Measurements from ENCODE around the gene TXNRD2.
"Not testable (repeated sequence)": the region's sequence is repeated elsewhere in the genome, so short reads cannot be mapped to it uniquely, and the experiment has no call there.

The TXNRD2 gene

DNA sequence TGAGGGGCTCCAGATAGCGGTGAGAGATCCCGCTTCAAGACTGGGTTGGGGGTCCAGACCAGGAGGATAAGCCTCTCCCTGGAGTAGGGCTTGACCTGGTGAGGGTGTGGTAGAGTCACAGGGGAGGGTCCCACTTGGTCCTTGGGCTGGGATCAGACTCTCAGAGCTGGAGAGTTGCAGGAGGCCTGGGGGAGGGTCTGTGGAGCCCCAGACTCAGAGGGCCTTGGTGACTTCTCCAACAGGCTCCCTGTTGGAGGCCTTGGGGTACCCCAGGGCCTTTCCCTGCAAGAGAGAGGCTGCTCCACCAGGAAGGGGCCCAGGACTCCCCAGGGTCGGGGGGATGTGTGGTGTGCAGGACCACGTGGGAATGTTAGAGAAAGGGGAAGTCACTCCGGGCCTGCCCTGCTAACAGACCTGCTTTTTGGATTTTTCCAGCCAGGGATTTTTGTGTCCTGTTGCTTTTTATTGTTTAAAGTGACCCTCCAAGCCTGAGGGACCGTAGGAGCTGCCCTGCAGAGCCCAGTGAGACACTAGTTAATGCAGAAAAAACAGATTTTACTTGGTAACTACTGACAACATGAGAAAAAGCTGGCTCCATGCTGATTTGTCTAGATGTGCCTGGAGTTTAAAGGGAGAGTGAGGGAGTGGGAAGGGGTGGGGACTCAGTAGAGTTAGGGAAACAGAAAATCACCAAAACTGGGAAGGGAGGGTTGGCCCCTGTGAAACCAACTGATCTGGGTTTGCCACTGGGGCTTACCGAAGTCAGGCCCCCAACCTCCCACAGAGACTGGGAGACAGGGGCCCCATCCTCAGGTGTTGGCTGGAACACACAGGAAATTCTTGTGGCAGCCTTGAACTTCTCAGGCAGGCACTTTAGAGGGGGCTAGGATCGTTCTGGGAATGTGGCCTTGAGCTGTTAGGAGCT, 801 bp upstream of the TXNRD2 start:
- peak overlapping the region; percentile 84 for H3K4me3 ChIP-seq (ENCODE audit: control insufficient read depth, low read depth, low read length)
- no peak for TF ChIP-seq CTCF (conservative IDR thresholded peaks at IDR 0.05; ENCODE audit: control insufficient read depth, insufficient read depth, low read depth, low read length)
- peak; percentile 58 for DNase-seq (ENCODE audit: low read depth)

GRCh38 chr22:19940536-19941364, 868 bp downstream of the TXNRD2 start:
- DNase-seq (ENCODE audit: low read depth) = no peak
- TF ChIP-seq CTCF (conservative IDR thresholded peaks at IDR 0.05; ENCODE audit: control insufficient read depth, insufficient read depth, low read depth, low read length) = no peak
- H3K4me3 ChIP-seq (ENCODE audit: control insufficient read depth, low read depth, low read length) = peak overlapping the region; percentile 84

DNA sequence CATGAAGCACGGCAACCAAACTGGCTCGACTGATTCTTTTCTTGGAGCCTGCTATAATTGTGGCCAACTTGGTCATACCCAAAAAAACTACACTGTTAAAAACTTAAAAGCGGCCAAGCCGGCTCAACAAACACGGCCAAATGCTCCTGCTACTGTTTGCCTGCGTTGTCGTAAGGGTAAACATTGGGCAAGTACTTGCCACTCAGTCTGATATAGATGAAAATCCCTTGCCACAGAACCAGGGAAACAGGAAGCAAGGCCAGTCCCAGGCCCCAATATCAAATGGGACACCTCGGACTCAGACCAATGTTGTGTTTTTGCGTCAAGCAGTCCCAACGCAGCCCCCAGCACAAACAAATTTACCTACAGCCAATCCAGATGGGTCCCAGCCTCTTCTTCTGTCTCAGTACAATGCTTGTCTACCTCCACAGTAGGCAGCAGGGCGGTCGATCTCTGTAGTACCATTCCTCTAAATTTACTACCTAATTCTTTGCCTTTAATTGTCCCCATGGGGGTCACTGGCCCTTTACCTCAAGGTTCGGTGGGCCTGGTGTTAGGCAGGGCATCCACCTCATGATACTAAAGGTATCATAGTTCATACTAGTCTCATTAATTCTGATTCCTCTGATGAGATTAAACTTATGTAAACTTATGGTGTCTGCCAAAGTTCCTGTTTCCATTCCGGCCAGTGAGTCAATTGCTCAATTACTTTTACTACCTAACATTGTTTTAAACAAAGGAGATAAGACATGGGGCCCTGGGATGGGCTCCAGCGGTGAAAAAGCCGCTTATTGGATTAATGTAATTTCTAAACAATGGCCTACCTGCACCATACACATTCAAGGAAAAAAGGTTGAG, 3.8 kb downstream of the TXNRD2 start:
- TF ChIP-seq CTCF (conservative IDR thresholded peaks at IDR 0.05; ENCODE audit: control insufficient read depth, insufficient read depth, low read depth, low read length) = no peak
- no peak for DNase-seq (ENCODE audit: low read depth)
- H3K4me3 ChIP-seq (ENCODE audit: control insufficient read depth, low read depth, low read length) = no peak overlapping the region

DNA sequence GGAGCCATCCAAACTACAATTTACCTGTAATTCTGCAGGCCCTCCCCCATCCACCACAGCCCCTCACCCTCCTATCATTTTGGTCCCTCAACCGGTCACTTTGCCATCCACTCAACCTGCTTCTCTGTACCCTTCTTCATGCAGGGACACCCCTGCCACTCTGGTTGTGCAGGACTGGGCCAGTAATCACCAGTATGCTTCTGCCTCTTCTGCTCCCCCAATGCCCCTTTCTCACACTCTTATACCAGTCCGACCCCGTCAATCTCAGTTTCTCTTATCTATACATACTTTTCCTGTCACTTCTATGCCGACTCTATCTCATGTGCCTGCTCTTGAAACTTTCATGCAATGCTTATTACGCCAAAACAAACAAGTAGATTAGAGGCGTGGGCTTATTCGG, 5.1 kb downstream of the TXNRD2 start:
- no peak for DNase-seq (ENCODE audit: low read depth)
- no peak overlapping the region for H3K4me3 ChIP-seq (ENCODE audit: control insufficient read depth, low read depth, low read length)
- no peak for TF ChIP-seq CTCF (conservative IDR thresholded peaks at IDR 0.05; ENCODE audit: control insufficient read depth, insufficient read depth, low read depth, low read length)

DNA sequence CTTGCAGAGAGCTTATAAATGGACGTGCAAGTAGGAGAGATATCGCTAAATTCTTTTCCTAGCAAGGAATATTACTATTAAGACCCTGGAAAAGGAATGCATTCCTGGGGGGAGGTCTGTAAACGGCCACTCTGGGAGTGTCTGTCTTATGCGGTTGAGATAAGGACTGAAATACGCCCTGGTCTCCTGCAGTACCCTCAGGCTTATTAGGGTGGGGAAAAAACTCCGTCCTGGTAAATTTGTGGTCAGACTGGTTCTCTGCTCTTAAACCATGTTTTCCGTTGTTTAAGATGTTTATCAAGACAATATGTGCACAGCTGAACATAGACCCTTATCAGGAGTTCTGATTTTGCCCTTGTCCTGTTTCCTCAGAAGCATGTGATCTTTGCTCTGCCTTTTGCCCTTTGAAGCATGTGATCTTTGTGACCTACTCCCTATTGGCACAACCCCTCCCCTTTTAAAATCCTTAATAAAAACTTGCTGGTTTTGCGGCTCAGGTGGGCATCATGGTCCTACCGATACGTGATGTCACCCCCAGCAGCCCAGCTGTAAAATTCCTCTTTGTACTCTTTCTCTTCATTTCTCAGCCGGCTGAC, 6.4 kb downstream of the TXNRD2 start:
- H3K4me3 ChIP-seq (ENCODE audit: control insufficient read depth, low read depth, low read length); DNase-seq (ENCODE audit: low read depth): not testable (repeated sequence)

GRCh38 chr22:19933341-19934241, 8.0 kb downstream of the TXNRD2 start:
- DNase-seq (ENCODE audit: low read depth) = no peak
- H3K4me3 ChIP-seq (ENCODE audit: control insufficient read depth, low read depth, low read length) = no peak overlapping the region
- no peak for TF ChIP-seq CTCF (conservative IDR thresholded peaks at IDR 0.05; ENCODE audit: control insufficient read depth, insufficient read depth, low read depth, low read length)
